HCT116 (cell line): ENCODE data around the gene APBA1. TPM values are rescaled to one million over a fixed set of nuclear protein-coding genes. Genes with fewer than 3 reads are reported as not detected.

ENCODE experiments used
- ATAC-seq: fragments of 200-7000 bp; cut with Tn5 transposase; 2 replicates; pipeline ENCODE4 v1.9.1; 2020; ENCODE audit warnings: mild to moderate bottlenecking, moderate library complexity
- BruUV-seq: library from RNA; stranded (reverse); fragments of 400-500 nt; replicated peaks from 2 replicates; lab custom pipeline; 2021; lab: Mats Ljungman, UMichigan
- CTCF ChIA-PET: fragments of 300-600 bp; sonication (Branson Sonifier 250); formaldehyde crosslinking; loops from one replicate; lab custom pipeline; 2021; ENCODE audit warnings: antibody characterized with exemption; lab: Charles Lee
- POLR2A ChIA-PET: fragments of 300-600, 350-600 bp; sonication (Branson Sonifier 250); formaldehyde crosslinking; loops from one replicate; lab custom pipeline; 2021; ENCODE audit warnings: antibody characterized with exemption; lab: Charles Lee
- RAD21 ChIA-PET, 2 experiments: fragments of 300-600 bp; sonication (Branson Sonifier 250); formaldehyde crosslinking; loops; one replicate each; lab custom pipeline; 2023; ENCODE audit warnings: low total read pairs in 2 of 2; ENCODE audit not compliant: uncharacterized antibody in 2 of 2, unreplicated experiment in 2 of 2, low non-redundant PET in 1 of 2; lab: Charles Lee
- DNase-seq: peaks from one replicate; pipeline ENCODE4 v3.0.0-alpha.2; 2010; ENCODE audit warnings: low read depth, low spot score
- H2AFZ ChIP-seq: fragments of 200-600 bp; shearing (Covaris generic), sonication (generic); 2 replicates; pipeline ENCODE4 v1.6.1; 2017; ENCODE audit warnings: low read depth, mixed run types, mixed read lengths, antibody characterized with exemption, low read length; ENCODE audit not compliant: poor library complexity, severe bottlenecking
- H3K27ac ChIP-seq: 2 replicates; pipeline ENCODE4 v1.5.1; 2012; ENCODE audit warnings: low read depth, low read length
- H3K27me3 ChIP-seq: fragments of 200-600 bp; sonication (generic); 2 replicates; pipeline ENCODE4 v1.6.1; 2016; ENCODE audit warnings: mixed run types, low read length, mixed read lengths; ENCODE audit not compliant: insufficient read depth
- H3K36me3 ChIP-seq, 2 experiments: fragments of 200-500 bp in 1 of 2; fragments of 200-600 bp in 1 of 2; sonication (Bioruptor generic) in 1 of 2; sonication (generic) in 1 of 2; 2 replicates each; pipeline versions ENCODE4 v1.5.1 to v1.6.1; 2014 to 2016; ENCODE audit warnings: low read length in 2 of 2, inconsistent platforms in 1 of 2, mixed read lengths in 1 of 2, mixed run types in 1 of 2; ENCODE audit not compliant: insufficient read depth in 2 of 2, control insufficient read depth in 1 of 2
- H3K4me1 ChIP-seq, 2 experiments: fragments of 200-600 bp in 1 of 2; sonication (generic) in 1 of 2; 2 replicates each; pipeline versions ENCODE4 v1.5.1 to v1.6.1; 2012 to 2017; ENCODE audit warnings: low read length in 2 of 2, inconsistent platforms in 1 of 2, mild to moderate bottlenecking in 1 of 2, mixed read lengths in 1 of 2, mixed run types in 1 of 2, moderate library complexity in 1 of 2; ENCODE audit not compliant: insufficient read depth in 2 of 2, control insufficient read depth in 1 of 2
- H3K4me2 ChIP-seq: fragments of 200-600 bp; sonication (generic); 2 replicates; pipeline ENCODE4 v1.6.1; 2017; ENCODE audit warnings: mixed run types, low read length, mixed read lengths
- H3K4me3 ChIP-seq, 2 experiments: fragments of 200-600 bp in 1 of 2; sonication (generic) in 1 of 2; replicated peaks in 1 of 2; 2 replicates each; pipeline ENCODE4 v1.5.1; 2011 to 2016; ENCODE audit warnings: low read length in 2 of 2, control low read depth in 1 of 2, low read depth in 1 of 2, mild to moderate bottlenecking in 1 of 2, mixed read lengths in 1 of 2, mixed run types in 1 of 2
- H3K79me2 ChIP-seq: fragments of 200-600 bp; sonication (generic); 2 replicates; pipeline ENCODE4 v1.6.1; 2017; ENCODE audit warnings: mild to moderate bottlenecking, mixed run types, low read length, moderate library complexity, mixed read lengths; ENCODE audit not compliant: insufficient read depth
- H3K9ac ChIP-seq: fragments of 200-600 bp; sonication (generic); 2 replicates; pipeline ENCODE4 v1.6.1; 2016; ENCODE audit warnings: low read length, mixed read lengths
- H3K9me2 ChIP-seq: fragments of 200-600 bp; sonication (generic), shearing (Covaris generic); 2 replicates; pipeline ENCODE4 v1.6.1; 2017; ENCODE audit warnings: mixed run types, mild to moderate bottlenecking, moderate library complexity; ENCODE audit not compliant: insufficient read depth
- H3K9me3 ChIP-seq, 2 experiments: fragments of 200-500 bp in 1 of 2; fragments of 200-600 bp in 1 of 2; sonication (Bioruptor generic) in 1 of 2; sonication (generic) in 1 of 2; 2 replicates each; pipeline ENCODE4 v1.6.1; 2014 to 2017; ENCODE audit warnings: low read length in 2 of 2, mixed read lengths in 2 of 2, inconsistent platforms in 1 of 2, low read depth in 1 of 2, mild to moderate bottlenecking in 1 of 2, mixed run types in 1 of 2, moderate library complexity in 1 of 2; ENCODE audit not compliant: control insufficient read depth in 1 of 2, insufficient read depth in 1 of 2
- H4K20me1 ChIP-seq: fragments of 200-600 bp; sonication (generic), shearing (Covaris generic); 2 replicates; pipeline ENCODE4 v1.6.1; 2017; ENCODE audit warnings: mixed run types, mild to moderate bottlenecking, moderate library complexity; ENCODE audit not compliant: insufficient read depth
- EGR1 ChIP-seq: IDR thresholded peaks from 2 replicates; pipeline ENCODE4 v1.6.1; 2012; ENCODE audit warnings: low read depth
- ELF1 ChIP-seq: IDR thresholded peaks from 2 replicates; pipeline ENCODE4 v1.6.1; 2012; ENCODE audit warnings: low read depth, borderline replicate concordance
- JUND ChIP-seq: IDR thresholded peaks from 2 replicates; pipeline ENCODE4 v1.6.1; 2012
- POLR2A ChIP-seq: IDR thresholded peaks from 2 replicates; pipeline ENCODE4 v1.7.0; 2011; ENCODE audit warnings: borderline replicate concordance; ENCODE audit not compliant: insufficient read depth, insufficient read length; ENCODE audit errors: extremely low read depth
- POLR2AphosphoS5 ChIP-seq: IDR thresholded peaks from 2 replicates; pipeline ENCODE4 v1.6.1; 2011; ENCODE audit warnings: mild to moderate bottlenecking, low read depth, low read length, moderate library complexity
- RAD21 ChIP-seq: IDR thresholded peaks from 2 replicates; pipeline ENCODE4 v1.6.1; 2012; ENCODE audit warnings: low read depth, mild to moderate bottlenecking
- SIN3A ChIP-seq: IDR thresholded peaks from 2 replicates; pipeline ENCODE4 v1.6.1; 2012; ENCODE audit warnings: low read depth
- SP1 ChIP-seq: IDR thresholded peaks from 2 replicates; pipeline ENCODE4 v1.6.1; 2012; ENCODE audit warnings: low read depth
- SRF ChIP-seq: IDR thresholded peaks from 2 replicates; pipeline ENCODE4 v1.6.1; 2012; ENCODE audit warnings: low read depth
- TCF7L2 ChIP-seq: IDR thresholded peaks from 2 replicates; pipeline ENCODE4 v1.7.0; 2011; ENCODE audit warnings: borderline replicate concordance, inconsistent platforms; ENCODE audit not compliant: insufficient read depth, insufficient read length; ENCODE audit errors: extremely low read depth
- YY1 ChIP-seq: IDR thresholded peaks from 2 replicates; pipeline ENCODE4 v1.6.1; 2011; ENCODE audit warnings: low read length, low read depth, moderate library complexity, mild to moderate bottlenecking; ENCODE audit not compliant: insufficient replicate concordance; ENCODE audit errors: extremely low read depth
- ZFX ChIP-seq: fragments of 450-650 bp; IDR thresholded peaks from 2 replicates; pipeline ENCODE4 v1.6.1; 2017
- ZNF274 ChIP-seq: fragments of 200-500 bp; sonication (Bioruptor generic); IDR thresholded peaks from 2 replicates; pipeline ENCODE4 v1.6.1; 2014; ENCODE audit warnings: mild to moderate bottlenecking, low read depth, low read length, inconsistent platforms
- intact Hi-C: fragments of 100-400 bp; cut with micrococcal nuclease; formaldehyde crosslinking; loops from 2 replicates; pipeline ENCODE4 v1.10.0; 2022
- total RNA-seq: library from RNA; stranded (reverse); gene quantifications from one replicate; pipeline ENCODE4 v1.2.1, GENCODE V29; 2021; ENCODE audit not compliant: unreplicated experiment
- TF ChIP-seq, protein P1 (sequence below): IDR thresholded peaks from 2 replicates; pipeline ENCODE4 v1.6.1; 2012
- TF ChIP-seq, protein P2 (sequence below), 3 experiments: fragments of 200-600 bp in 1 of 3; sonication (generic) in 1 of 3; IDR thresholded peaks in 2 of 3; conservative IDR thresholded peaks in 1 of 3; 2 replicates each; pipeline ENCODE4 v1.5.1; 2012 to 2017; ENCODE audit warnings: low read depth in 2 of 3, low read length in 2 of 3, antibody characterized with exemption in 1 of 3, borderline replicate concordance in 1 of 3, control low read depth in 1 of 3, mild to moderate bottlenecking in 1 of 3, mixed read lengths in 1 of 3, mixed run types in 1 of 3, moderate library complexity in 1 of 3; ENCODE audit not compliant: insufficient read depth in 1 of 3
- TF ChIP-seq, protein P3 (sequence below): IDR thresholded peaks from 2 replicates; pipeline ENCODE4 v1.6.1; 2012; ENCODE audit warnings: low read depth
- TF ChIP-seq, protein P4 (sequence below): IDR thresholded peaks from 2 replicates; pipeline ENCODE4 v1.6.1; 2012

APBA1 gene
- total RNA-seq, 1 experiment from 2014 or later = 0.20 TPM

DNA sequence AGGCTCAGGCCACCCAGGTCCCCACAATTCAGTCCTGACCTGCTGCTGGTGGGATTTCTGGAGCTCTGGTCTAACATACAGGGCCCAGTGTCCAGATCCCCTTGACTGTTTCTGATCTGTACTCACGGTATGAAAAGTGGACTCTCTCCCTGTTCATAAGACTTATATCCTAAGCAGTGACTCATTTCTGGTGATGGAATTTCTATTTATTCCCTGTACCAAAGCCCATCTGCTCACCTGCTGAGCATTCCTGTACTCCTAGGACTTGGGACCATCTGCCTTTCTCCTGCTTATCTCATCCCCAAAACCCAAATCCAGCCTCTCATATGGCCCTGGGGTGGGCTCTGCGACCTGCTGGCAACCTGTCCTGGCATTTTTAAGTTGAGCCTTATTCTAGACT, 86.6 kb downstream of the APBA1 start:
- ChIA-PET CTCF (no interaction called here), POLR2A (no interaction called here), RAD21 (no interaction called here)
- Histone ChIP-seq H3K27ac (no peak overlapping the region), H3K36me3 (no peaks in the 10 kb centered on the region), H3K79me2 (no peaks in the 10 kb centered on the region), H3K4me2 (no peak overlapping the region), H3K4me3 (no peak overlapping the region), H4K20me1 (no peaks in the 10 kb centered on the region), H3K9me3 (no peaks in the 10 kb centered on the region), H3K9ac (no peak overlapping the region), H3K4me1 (no peaks in the 10 kb centered on the region), H3K9me2 (no peaks in the 10 kb centered on the region), H2AFZ (no peak overlapping the region), H3K27me3 (peaks cover 24% of the 10 kb centered on the region)
- intact Hi-C loops = no loop called here
- no TSS peak for BruUV-seq
- DNase-seq (no peak), ATAC-seq (no peak)
- TF ChIP-seq SP1 = no peak
- TF ChIP-seq SRF = no peak
- TF ChIP-seq RAD21 = no peak
- no peak for TF ChIP-seq ZFX
- TF ChIP-seq, protein P1, sequence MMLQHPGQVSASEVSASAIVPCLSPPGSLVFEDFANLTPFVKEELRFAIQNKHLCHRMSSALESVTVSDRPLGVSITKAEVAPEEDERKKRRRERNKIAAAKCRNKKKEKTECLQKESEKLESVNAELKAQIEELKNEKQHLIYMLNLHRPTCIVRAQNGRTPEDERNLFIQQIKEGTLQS = no peak
- TF ChIP-seq, protein P2, sequence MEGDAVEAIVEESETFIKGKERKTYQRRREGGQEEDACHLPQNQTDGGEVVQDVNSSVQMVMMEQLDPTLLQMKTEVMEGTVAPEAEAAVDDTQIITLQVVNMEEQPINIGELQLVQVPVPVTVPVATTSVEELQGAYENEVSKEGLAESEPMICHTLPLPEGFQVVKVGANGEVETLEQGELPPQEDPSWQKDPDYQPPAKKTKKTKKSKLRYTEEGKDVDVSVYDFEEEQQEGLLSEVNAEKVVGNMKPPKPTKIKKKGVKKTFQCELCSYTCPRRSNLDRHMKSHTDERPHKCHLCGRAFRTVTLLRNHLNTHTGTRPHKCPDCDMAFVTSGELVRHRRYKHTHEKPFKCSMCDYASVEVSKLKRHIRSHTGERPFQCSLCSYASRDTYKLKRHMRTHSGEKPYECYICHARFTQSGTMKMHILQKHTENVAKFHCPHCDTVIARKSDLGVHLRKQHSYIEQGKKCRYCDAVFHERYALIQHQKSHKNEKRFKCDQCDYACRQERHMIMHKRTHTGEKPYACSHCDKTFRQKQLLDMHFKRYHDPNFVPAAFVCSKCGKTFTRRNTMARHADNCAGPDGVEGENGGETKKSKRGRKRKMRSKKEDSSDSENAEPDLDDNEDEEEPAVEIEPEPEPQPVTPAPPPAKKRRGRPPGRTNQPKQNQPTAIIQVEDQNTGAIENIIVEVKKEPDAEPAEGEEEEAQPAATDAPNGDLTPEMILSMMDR (IDR thresholded peaks at IDR 0.05 in 2 of 3, conservative IDR thresholded peaks at IDR 0.05 in 1 of 3; ENCODE audit: borderline replicate concordance in 1 of 3, insufficient read depth in 1 of 3, low read depth in 2 of 3, low read length in 2 of 3) = no peak
- no peak for TF ChIP-seq ZNF274
- no peak for TF ChIP-seq POLR2A
- TF ChIP-seq, protein P3, sequence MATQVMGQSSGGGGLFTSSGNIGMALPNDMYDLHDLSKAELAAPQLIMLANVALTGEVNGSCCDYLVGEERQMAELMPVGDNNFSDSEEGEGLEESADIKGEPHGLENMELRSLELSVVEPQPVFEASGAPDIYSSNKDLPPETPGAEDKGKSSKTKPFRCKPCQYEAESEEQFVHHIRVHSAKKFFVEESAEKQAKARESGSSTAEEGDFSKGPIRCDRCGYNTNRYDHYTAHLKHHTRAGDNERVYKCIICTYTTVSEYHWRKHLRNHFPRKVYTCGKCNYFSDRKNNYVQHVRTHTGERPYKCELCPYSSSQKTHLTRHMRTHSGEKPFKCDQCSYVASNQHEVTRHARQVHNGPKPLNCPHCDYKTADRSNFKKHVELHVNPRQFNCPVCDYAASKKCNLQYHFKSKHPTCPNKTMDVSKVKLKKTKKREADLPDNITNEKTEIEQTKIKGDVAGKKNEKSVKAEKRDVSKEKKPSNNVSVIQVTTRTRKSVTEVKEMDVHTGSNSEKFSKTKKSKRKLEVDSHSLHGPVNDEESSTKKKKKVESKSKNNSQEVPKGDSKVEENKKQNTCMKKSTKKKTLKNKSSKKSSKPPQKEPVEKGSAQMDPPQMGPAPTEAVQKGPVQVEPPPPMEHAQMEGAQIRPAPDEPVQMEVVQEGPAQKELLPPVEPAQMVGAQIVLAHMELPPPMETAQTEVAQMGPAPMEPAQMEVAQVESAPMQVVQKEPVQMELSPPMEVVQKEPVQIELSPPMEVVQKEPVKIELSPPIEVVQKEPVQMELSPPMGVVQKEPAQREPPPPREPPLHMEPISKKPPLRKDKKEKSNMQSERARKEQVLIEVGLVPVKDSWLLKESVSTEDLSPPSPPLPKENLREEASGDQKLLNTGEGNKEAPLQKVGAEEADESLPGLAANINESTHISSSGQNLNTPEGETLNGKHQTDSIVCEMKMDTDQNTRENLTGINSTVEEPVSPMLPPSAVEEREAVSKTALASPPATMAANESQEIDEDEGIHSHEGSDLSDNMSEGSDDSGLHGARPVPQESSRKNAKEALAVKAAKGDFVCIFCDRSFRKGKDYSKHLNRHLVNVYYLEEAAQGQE = no peak
- no peak for TF ChIP-seq JUND
- no peak for TF ChIP-seq TCF7L2
- TF ChIP-seq SIN3A = no peak
- no peak for TF ChIP-seq POLR2AphosphoS5
- TF ChIP-seq, protein P4, sequence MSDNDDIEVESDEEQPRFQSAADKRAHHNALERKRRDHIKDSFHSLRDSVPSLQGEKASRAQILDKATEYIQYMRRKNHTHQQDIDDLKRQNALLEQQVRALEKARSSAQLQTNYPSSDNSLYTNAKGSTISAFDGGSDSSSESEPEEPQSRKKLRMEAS = no peak
- TF ChIP-seq EGR1 = no peak
- no peak for TF ChIP-seq ELF1
- TF ChIP-seq YY1 = no peak
